ENCODE measurements around the gene ZMIZ1. TPM values are rescaled to one million over a fixed set of nuclear protein-coding genes. Genes with fewer than 3 reads are reported as not detected.

The ZMIZ1 gene
- total RNA-seq, 1 experiment from 2014 or later = 11.5 TPM

DNA sequence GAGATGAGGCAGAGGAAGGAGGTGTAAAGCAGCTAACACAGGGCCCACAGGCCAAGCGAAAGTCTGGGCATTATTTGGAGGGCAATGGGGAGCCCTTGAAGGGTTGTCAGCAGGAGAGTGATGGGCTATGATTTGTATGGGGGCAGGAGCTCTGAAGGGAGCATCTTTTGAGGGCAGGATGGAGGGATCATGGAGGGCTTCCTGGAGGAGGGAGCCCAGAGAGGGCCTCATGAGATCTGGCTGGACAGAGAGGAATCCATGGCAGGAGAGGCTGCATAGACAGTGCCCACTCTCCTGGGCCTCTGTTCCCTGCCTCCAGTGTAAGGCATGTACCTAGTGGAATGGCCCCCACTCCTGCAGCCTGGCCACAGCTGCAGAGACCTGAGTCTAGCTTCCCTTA is 141.9 kb downstream of the ZMIZ1 start:
- Histone ChIP-seq H3K9me3 (replicated peaks) (no peaks in the 10 kb centered on the region), H3K4me1 (no peaks in the 10 kb centered on the region), H3K27ac (no peak overlapping the region), H3K27me3 (no peaks in the 10 kb centered on the region), H3K36me3 (peaks cover 15% of the 10 kb centered on the region), H3K4me3 (no peak overlapping the region)
- no peak for DNase-seq

DNA sequence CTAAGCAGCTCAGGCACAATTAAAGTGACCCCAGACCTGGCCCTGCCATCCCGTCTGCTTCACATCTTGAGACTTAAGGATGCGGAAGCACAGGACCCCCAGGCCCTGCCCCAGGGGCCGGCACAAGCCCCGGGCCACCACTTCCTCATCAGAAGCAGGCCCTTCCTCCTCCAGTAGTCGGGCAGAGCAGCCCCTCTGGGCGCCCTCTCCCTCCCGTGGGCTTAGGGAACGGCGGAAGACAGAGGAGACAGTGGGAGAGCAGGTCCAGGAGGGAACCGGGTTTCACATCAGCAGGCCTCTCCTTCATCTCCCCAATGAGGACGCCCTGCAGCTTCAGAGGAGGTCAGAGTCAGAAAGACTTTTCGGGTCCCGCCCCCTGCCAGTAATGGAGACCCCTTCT is 142.8 kb downstream of the ZMIZ1 start:
- no peaks in the 10 kb centered on the region for H3K4me1 ChIP-seq
- no peak overlapping the region for H3K27ac ChIP-seq
- H3K9me3 ChIP-seq (replicated peaks) = no peaks in the 10 kb centered on the region
- DNase-seq = no peak
- no peaks in the 10 kb centered on the region for H3K27me3 ChIP-seq
- H3K4me3 ChIP-seq = no peak overlapping the region
- H3K36me3 ChIP-seq = peaks cover 17% of the 10 kb centered on the region

DNA sequence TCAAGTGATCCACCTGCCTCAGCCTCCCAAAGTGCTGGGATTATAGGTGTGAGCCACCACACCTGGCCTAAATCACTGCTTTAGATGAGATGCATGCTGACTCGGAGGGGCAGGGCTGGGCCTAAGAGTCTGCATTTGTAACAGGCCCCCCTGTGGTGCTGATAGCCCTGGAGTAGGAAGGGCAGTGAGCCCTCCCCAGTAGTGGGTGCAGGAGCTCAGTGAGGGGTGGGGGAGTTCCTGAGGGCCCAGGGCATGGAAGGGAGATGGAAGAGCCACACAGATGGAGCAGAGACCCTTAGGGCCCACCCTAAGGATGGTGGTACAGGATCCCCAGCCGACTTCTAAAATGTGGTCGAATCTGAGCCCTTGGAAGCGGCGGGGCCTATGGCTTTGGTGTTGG is 146.8 kb downstream of the ZMIZ1 start:
- Histone ChIP-seq H3K27ac (no peak overlapping the region), H3K4me3 (no peak overlapping the region), H3K27me3 (no peaks in the 10 kb centered on the region), H3K9me3 (replicated peaks) (no peaks in the 10 kb centered on the region), H3K36me3 (peaks cover 16% of the 10 kb centered on the region), H3K4me1 (no peaks in the 10 kb centered on the region)
- DNase-seq = no peak

DNA sequence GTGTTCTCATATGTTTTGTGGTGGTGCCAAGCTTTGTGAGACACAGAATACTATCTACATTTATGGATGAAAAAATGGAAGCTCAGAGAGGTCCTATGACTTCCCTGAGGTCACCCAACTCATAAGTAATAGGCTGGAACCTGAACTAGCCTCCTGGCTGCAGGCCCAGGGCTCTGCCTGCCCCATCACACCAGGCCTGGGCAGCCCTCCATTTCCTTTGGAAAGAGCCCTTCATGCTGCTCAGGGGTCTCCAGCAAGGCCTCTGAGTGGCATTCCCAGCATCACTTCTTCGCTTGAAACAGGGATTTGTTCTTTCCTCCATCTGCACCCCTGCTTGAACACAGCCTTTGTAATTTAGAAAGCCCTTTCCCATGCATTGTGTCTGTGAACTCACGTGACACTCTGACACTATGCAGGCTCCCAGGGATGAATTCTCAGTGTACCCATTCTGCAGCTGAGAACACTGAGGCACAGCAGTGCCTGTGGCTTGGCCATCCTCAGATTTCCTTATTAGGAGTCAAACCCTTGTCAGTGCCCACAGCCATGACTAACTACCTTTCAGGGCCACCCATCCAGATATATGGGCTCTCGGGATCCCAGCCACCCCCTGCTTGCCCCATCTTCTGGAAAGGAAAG is 150.7 kb downstream of the ZMIZ1 start:
- H3K36me3 ChIP-seq = peaks cover 10% of the 10 kb centered on the region
- no peaks in the 10 kb centered on the region for H3K9me3 ChIP-seq (replicated peaks)
- H3K27ac ChIP-seq = no peak overlapping the region
- no peak for DNase-seq
- H3K27me3 ChIP-seq = no peaks in the 10 kb centered on the region
- no peak overlapping the region for H3K4me3 ChIP-seq
- no peaks in the 10 kb centered on the region for H3K4me1 ChIP-seq

DNA sequence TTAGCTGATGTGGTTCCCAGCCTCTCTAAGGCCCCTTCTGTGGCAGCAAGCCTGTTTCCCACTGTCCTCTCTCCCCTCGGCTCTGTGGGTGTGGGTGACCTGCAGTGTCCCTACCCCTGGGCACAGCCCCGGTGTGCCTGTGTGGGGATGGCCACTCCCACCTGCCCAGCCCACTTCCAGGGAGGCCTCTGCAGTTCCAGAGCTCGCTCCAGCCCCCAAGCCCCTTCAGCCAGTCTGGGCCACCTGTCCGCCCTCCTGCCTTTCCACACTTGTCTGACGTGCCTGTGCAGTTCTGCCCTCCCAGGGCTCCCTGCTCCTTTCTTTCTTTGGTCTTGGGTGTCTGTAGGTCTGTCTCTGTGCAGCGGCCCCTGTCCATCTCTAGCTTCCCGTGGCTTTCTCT is 151.5 kb downstream of the ZMIZ1 start:
- Histone ChIP-seq H3K4me1 (no peaks in the 10 kb centered on the region), H3K27me3 (no peaks in the 10 kb centered on the region), H3K27ac (no peak overlapping the region), H3K36me3 (peaks cover 10% of the 10 kb centered on the region), H3K9me3 (replicated peaks) (no peaks in the 10 kb centered on the region), H3K4me3 (no peak overlapping the region)
- no peak for DNase-seq

DNA sequence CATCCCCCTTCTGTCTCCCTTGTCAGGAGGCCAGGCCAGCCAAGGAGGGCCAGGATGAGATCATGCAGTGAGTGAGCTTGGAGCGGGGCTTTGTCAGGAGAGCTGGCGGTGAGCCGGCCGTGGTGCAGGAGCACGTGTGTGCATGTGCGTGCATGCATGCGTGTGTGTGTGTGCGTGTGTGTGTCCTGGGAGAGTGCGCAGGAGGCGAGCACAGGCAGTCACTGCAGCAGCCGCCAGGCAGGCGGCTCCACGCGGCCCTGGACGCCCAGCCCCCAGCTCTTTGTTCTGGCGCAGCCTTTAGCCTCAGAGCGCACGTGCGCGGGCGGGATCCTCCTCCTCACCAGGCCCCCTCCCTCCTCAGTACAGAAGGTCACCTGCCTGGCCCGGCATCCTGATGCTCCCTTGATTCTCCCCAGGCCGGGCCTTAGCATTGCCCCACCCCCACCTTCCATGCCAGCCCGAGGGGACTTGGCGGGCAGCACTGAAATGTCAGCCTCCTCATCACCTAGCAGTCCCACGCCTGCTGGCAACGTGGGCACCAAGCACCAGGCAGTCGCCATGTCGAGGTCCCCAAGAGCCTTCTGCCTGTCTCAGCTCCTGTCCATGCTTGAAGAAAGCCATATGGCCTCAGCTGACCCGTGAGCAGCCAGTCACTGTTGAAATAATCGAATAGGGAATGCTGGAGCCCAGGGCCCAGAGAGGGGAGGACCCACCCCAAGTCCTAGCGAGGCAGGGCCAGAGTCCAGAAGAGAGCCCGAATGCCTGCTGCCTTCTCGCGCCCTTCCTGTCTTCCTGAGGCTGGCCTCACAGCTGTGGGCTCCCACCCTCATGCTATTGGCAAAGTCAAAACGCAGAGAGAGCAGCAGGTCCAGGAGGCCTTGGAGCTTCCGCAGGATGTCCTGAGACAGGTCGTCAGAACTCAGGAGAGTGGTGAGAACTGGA is 152.6 kb downstream of the ZMIZ1 start:
- H3K4me3 ChIP-seq = no peak overlapping the region
- H3K27ac ChIP-seq = no peak overlapping the region
- DNase-seq = no peak
- no peaks in the 10 kb centered on the region for H3K4me1 ChIP-seq
- no peaks in the 10 kb centered on the region for H3K9me3 ChIP-seq (replicated peaks)
- no peaks in the 10 kb centered on the region for H3K27me3 ChIP-seq
- H3K36me3 ChIP-seq = peaks cover 9% of the 10 kb centered on the region

DNA sequence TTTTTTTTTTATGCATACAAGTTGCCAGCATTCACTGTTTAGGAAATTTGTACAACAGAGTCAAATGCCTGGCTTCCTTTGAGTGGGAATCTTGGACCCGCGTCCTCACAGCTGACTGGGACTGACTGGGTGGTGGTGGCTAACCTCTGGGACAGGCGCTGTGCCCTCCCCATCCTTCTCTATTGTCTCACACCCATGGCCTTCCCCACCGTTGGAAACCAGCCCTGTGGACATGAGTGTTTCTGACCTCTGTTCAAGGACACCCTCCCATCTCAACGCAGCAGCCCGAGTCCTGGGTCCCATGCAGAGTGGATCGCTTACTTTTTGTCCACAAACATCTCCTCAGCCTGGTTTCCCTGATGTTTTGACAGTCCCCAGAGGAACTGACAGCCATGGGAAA is 153.4 kb downstream of the ZMIZ1 start:
- no peak for DNase-seq
- Histone ChIP-seq H3K27me3 (no peaks in the 10 kb centered on the region), H3K36me3 (peaks cover 13% of the 10 kb centered on the region), H3K4me3 (no peak overlapping the region), H3K4me1 (no peaks in the 10 kb centered on the region), H3K27ac (no peak overlapping the region), H3K9me3 (replicated peaks) (no peaks in the 10 kb centered on the region)

DNA sequence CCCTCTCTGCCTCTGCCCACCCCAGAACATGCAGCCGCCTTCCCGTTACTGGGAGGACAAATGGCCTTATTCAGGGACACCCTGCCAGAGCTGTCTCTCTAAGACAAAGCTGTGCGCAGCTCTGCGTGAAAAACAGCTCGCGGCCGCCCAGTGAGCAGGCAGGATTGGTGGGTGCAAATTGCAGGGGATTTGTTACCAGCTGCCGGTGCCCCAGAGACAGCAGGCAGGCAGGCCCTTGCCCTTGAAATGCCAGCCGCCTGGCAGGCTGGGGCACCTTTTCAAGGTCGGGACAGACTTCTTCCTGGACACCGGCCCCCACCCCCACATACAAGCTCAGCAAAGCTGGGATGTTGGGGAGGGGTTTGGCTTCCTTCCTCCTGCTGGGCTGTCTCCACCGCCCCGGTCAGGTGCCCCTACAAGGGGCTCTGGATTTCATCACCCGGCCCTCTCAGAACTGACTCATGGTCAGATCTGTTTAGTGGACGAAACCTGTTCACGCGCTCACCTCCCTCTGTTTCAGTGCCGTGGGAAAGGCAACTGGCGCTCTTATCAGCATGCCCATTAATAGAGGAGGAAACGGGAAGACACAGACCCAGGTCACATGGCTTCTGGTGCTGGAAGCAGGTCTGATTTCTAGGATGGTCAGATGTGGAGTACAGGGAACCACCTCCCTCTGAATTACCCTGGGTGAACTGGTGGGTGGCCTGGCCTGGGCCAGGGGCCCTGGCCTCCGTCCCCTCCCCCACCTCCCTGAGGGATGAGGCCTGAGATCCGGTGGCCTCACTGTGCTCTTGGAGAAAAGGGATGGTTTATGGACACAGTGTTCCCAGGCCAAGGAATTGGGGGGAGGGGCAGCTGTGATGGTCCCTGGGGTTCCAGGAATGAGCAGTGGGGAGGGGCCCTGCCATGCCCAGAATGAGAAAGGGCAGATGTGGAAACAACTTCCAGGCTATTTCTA is 154.6 kb downstream of the ZMIZ1 start:
- no peak for DNase-seq
- no peak overlapping the region for H3K27ac ChIP-seq
- H3K4me1 ChIP-seq = no peaks in the 10 kb centered on the region

DNA sequence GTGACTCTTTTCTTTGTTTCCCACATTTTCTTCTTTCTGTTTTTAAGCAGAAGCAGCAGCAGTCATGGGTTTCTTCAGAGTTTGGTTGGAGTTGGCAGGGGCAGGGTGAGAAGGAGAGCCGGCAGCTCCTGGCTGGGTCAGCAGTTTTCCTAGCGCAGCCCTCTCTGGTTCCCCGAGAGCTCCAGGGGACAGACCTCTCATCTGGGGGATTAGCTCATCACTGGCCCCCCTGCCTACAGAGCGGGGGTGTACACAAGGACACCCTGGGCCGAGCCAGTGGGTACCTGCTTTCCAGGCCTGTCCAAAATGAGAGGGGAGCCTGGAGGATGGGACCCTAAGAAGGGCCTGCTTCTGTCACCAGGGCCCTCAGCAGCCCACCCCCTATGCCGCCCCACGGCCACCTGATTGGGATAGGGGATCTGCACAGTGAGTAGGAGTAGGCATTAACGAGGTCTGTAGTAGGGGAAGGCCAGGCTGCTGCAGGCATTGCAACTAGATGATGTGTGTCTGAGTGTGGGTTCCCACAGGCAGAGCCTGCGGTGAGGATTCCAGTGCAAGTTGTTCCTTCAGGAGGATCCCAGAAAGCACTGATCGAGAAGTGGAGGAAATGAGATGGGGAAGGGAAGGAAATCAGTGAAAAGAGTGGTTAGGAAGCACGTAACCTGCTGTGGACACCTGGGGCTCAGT is 155.6 kb downstream of the ZMIZ1 start:
- Histone ChIP-seq H3K27ac (no peak overlapping the region), H3K4me1 (no peaks in the 10 kb centered on the region), H3K27me3 (no peaks in the 10 kb centered on the region), H3K9me3 (replicated peaks) (no peaks in the 10 kb centered on the region), H3K36me3 (peaks cover 15% of the 10 kb centered on the region), H3K4me3 (no peak overlapping the region)
- no peak for DNase-seq

More for the DNA sequence above, 154.6 kb downstream of the ZMIZ1 start:
- H3K27me3 ChIP-seq = no peaks in the 10 kb centered on the region
- peaks cover 13% of the 10 kb centered on the region for H3K36me3 ChIP-seq
- H3K9me3 ChIP-seq (replicated peaks) = no peaks in the 10 kb centered on the region
- H3K4me3 ChIP-seq = no peak overlapping the region

DNA sequence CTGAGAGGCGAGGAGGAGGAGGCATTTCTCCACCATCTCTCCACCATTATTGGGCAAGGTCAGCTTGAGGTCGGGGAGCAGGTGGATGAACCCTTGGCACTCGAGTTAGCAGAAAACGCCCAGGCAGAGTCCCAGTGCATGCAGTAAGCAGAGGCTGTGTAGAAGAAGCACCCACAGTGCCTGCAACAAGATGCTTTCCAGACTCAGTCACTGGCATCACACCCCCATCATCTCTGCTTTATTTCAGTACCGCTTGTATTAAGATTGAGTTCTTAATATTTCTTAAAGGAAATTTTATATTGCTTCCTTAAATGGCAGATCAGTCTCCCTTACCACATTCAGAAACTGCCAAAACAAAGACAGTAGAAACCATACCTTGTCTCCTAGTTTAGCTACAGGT is 156.2 kb downstream of the ZMIZ1 start:
- Histone ChIP-seq H3K27ac (no peak overlapping the region), H3K4me1 (no peaks in the 10 kb centered on the region)

DNA sequence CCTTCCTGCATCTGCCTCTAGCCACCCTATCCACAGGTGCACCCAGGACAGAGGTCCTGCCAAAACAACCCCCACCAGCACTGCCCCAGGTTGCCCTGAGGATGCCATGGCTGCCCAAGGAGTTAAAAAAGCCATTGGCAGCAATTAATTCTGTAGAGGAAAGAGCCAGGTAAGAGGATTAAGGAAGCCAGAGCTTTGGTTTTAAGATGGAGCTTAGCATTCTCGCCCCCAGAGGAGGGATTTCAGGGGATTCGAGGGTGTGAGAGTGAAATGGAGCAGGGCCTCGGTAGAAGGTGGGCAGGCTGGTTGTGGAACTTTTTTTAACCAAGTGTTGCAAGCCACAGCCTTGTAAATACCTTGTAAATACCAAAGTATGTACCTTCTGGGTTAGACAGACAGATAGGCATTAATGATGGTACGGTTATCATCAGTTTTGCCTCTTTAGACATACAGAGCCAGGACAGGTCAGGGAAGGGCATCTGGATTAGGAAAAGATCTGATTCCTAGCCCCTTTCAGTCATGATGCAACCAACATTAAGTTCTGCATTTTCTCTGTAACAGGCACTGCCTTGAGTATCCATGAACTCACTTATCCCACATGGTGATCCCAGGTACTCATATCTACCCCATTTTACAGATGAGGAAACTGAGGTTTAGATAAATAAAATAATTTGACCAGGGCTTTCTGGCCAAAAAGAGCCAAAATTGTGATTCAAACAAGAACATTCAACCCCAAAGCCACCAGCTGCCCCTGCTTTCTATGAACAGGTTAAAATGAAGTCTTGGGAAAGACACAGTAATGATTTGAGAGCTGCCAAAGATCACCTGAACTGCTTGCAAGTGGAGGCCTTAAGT is 157.9 kb downstream of the ZMIZ1 start:
- Histone ChIP-seq H3K27ac (no peak overlapping the region), H3K36me3 (peaks cover 15% of the 10 kb centered on the region), H3K27me3 (no peaks in the 10 kb centered on the region), H3K4me1 (no peaks in the 10 kb centered on the region), H3K4me3 (no peak overlapping the region), H3K9me3 (replicated peaks) (no peaks in the 10 kb centered on the region)
- DNase-seq = no peak

More for the DNA sequence above, 156.2 kb downstream of the ZMIZ1 start:
- DNase-seq = no peak
- no peaks in the 10 kb centered on the region for H3K9me3 ChIP-seq (replicated peaks)
- H3K4me3 ChIP-seq = no peak overlapping the region
- no peaks in the 10 kb centered on the region for H3K27me3 ChIP-seq
- peaks cover 15% of the 10 kb centered on the region for H3K36me3 ChIP-seq

DNA sequence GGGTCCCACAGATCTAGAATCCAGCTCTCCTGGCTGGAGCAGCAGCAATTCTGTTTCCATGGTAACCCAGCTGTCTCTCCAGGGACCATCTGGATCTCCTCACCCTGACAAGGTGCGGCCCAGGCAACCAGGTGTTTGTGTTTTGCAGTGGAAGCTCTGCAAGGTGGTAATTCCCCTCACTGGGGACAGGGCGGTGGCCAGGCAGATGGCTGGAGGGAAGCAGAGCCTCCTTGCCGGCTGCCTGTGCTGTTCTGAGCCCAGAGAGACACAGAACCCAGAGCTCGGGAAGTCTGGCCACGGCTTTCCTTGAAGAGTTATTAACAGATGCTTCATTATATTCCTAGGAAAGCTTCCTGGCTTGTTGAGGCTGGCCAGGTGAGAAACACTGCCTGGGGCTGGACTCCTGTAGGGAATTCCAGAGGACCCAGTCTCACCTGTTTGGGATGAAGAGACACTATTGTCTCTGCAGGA is 160.3 kb downstream of the ZMIZ1 start:
- Histone ChIP-seq H3K4me3 (no peak overlapping the region), H3K9me3 (replicated peaks) (no peaks in the 10 kb centered on the region), H3K27me3 (no peaks in the 10 kb centered on the region), H3K4me1 (no peaks in the 10 kb centered on the region), H3K36me3 (peaks cover 12% of the 10 kb centered on the region), H3K27ac (no peak overlapping the region)
- DNase-seq = no peak

DNA sequence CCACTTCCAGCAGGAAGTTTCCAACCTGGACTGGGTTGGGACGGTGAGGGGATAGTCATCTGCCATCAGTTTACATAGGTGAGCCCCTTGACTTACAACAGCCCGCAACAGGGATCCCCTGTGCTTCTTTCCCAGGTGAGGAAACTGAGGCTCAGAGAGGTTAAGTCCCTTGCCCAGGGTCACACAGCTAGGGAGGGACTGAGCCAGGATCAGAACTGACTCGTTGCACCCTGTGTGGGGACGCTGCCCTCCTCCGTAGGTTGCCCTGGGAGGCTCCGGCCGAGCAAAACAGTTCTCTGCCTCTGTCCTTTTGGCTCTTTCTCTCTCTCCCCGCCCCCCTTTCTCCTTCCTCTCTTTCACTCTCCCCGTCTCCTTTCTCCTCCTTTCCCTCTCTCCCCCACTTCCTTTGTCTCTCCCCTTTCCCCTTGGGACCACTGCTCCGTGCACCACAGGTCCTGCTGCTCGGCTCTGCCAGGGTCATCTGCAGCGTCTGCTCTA is 161.1 kb downstream of the ZMIZ1 start:
- no peaks in the 10 kb centered on the region for H3K9me3 ChIP-seq (replicated peaks)

More for the DNA sequence above, 161.1 kb downstream of the ZMIZ1 start:
- no peak overlapping the region for H3K27ac ChIP-seq
- no peak for DNase-seq
- H3K36me3 ChIP-seq = peaks cover 12% of the 10 kb centered on the region
- no peaks in the 10 kb centered on the region for H3K27me3 ChIP-seq
- no peak overlapping the region for H3K4me3 ChIP-seq
- H3K4me1 ChIP-seq = no peaks in the 10 kb centered on the region
